HCT116 (cell line): Measurements from ENCODE around the gene SLC47A1.

Source experiments
- EGR1 ChIP-seq: IDR thresholded peaks from 2 replicates; pipeline ENCODE4 v1.6.1; 2012; ENCODE audit warnings: low read depth
- EZH2 ChIP-seq: fragments of 200-600 bp; sonication (generic); IDR thresholded peaks from 2 replicates; pipeline ENCODE4 v1.6.1; 2017; ENCODE audit warnings: antibody characterized with exemption, mixed run types
- EZH2phosphoT487 ChIP-seq: fragments of 200-600 bp; IDR thresholded peaks from 2 replicates; pipeline ENCODE4 v1.6.1; 2018; ENCODE audit warnings: antibody characterized with exemption, borderline replicate concordance
- POLR2A ChIP-seq: IDR thresholded peaks from 2 replicates; pipeline ENCODE4 v1.7.0; 2011; ENCODE audit warnings: borderline replicate concordance; ENCODE audit not compliant: insufficient read depth, insufficient read length; ENCODE audit errors: extremely low read depth
- POLR2AphosphoS5 ChIP-seq: IDR thresholded peaks from 2 replicates; pipeline ENCODE4 v1.6.1; 2011; ENCODE audit warnings: mild to moderate bottlenecking, low read depth, low read length, moderate library complexity
- SIN3A ChIP-seq: IDR thresholded peaks from 2 replicates; pipeline ENCODE4 v1.6.1; 2012; ENCODE audit warnings: low read depth
- SP1 ChIP-seq: IDR thresholded peaks from 2 replicates; pipeline ENCODE4 v1.6.1; 2012; ENCODE audit warnings: low read depth
- TCF7L2 ChIP-seq: IDR thresholded peaks from 2 replicates; pipeline ENCODE4 v1.7.0; 2011; ENCODE audit warnings: borderline replicate concordance, inconsistent platforms; ENCODE audit not compliant: insufficient read depth, insufficient read length; ENCODE audit errors: extremely low read depth
- YY1 ChIP-seq: IDR thresholded peaks from 2 replicates; pipeline ENCODE4 v1.6.1; 2011; ENCODE audit warnings: low read length, low read depth, moderate library complexity, mild to moderate bottlenecking; ENCODE audit not compliant: insufficient replicate concordance; ENCODE audit errors: extremely low read depth
- ZNF274 ChIP-seq: fragments of 200-500 bp; sonication (Bioruptor generic); IDR thresholded peaks from 2 replicates; pipeline ENCODE4 v1.6.1; 2014; ENCODE audit warnings: mild to moderate bottlenecking, low read depth, low read length, inconsistent platforms
- TF ChIP-seq, protein P1 (sequence below), 3 experiments: fragments of 200-600 bp in 1 of 3; sonication (generic) in 1 of 3; IDR thresholded peaks in 2 of 3; conservative IDR thresholded peaks in 1 of 3; 2 replicates each; pipeline ENCODE4 v1.5.1; 2012 to 2017; ENCODE audit warnings: low read depth in 2 of 3, low read length in 2 of 3, antibody characterized with exemption in 1 of 3, borderline replicate concordance in 1 of 3, control low read depth in 1 of 3, mild to moderate bottlenecking in 1 of 3, mixed read lengths in 1 of 3, mixed run types in 1 of 3, moderate library complexity in 1 of 3; ENCODE audit not compliant: insufficient read depth in 1 of 3
- TF ChIP-seq, protein P2 (sequence below): IDR thresholded peaks from 2 replicates; pipeline ENCODE4 v1.6.1; 2012
- TF ChIP-seq, protein P3 (sequence below): IDR thresholded peaks from 2 replicates; pipeline ENCODE4 v1.6.1; 2012; ENCODE audit warnings: low read depth

DNA sequence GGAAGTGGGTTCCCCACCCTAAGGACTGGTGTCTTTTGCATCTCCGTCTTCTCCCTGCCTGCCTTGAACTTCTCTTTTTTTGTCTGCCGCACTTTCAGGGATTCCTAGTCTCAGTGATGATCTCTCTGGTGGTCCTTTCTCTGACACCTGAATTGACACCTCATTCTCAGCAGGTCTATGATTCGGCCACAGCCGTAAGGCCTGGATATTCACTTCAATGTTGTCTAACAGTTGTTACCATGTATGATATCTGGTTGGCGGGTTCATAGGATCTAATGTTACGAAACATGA is 25.1 kb upstream of the SLC47A1 start:
- TF ChIP-seq POLR2A (no peak), EZH2 (no peak), EGR1 (no peak), TCF7L2 (no peak), EZH2phosphoT487 (no peak), POLR2AphosphoS5 (no peak), YY1 (no peak), ZNF274 (no peak), SIN3A (no peak), SP1 (no peak)
- TF ChIP-seq, protein P1, sequence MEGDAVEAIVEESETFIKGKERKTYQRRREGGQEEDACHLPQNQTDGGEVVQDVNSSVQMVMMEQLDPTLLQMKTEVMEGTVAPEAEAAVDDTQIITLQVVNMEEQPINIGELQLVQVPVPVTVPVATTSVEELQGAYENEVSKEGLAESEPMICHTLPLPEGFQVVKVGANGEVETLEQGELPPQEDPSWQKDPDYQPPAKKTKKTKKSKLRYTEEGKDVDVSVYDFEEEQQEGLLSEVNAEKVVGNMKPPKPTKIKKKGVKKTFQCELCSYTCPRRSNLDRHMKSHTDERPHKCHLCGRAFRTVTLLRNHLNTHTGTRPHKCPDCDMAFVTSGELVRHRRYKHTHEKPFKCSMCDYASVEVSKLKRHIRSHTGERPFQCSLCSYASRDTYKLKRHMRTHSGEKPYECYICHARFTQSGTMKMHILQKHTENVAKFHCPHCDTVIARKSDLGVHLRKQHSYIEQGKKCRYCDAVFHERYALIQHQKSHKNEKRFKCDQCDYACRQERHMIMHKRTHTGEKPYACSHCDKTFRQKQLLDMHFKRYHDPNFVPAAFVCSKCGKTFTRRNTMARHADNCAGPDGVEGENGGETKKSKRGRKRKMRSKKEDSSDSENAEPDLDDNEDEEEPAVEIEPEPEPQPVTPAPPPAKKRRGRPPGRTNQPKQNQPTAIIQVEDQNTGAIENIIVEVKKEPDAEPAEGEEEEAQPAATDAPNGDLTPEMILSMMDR (IDR thresholded peaks at IDR 0.05 in 2 of 3, conservative IDR thresholded peaks at IDR 0.05 in 1 of 3; ENCODE audit: borderline replicate concordance in 1 of 3, insufficient read depth in 1 of 3, low read depth in 2 of 3, low read length in 2 of 3), result no peak
- TF ChIP-seq, protein P2, sequence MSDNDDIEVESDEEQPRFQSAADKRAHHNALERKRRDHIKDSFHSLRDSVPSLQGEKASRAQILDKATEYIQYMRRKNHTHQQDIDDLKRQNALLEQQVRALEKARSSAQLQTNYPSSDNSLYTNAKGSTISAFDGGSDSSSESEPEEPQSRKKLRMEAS, result no peak
- TF ChIP-seq, protein P3, sequence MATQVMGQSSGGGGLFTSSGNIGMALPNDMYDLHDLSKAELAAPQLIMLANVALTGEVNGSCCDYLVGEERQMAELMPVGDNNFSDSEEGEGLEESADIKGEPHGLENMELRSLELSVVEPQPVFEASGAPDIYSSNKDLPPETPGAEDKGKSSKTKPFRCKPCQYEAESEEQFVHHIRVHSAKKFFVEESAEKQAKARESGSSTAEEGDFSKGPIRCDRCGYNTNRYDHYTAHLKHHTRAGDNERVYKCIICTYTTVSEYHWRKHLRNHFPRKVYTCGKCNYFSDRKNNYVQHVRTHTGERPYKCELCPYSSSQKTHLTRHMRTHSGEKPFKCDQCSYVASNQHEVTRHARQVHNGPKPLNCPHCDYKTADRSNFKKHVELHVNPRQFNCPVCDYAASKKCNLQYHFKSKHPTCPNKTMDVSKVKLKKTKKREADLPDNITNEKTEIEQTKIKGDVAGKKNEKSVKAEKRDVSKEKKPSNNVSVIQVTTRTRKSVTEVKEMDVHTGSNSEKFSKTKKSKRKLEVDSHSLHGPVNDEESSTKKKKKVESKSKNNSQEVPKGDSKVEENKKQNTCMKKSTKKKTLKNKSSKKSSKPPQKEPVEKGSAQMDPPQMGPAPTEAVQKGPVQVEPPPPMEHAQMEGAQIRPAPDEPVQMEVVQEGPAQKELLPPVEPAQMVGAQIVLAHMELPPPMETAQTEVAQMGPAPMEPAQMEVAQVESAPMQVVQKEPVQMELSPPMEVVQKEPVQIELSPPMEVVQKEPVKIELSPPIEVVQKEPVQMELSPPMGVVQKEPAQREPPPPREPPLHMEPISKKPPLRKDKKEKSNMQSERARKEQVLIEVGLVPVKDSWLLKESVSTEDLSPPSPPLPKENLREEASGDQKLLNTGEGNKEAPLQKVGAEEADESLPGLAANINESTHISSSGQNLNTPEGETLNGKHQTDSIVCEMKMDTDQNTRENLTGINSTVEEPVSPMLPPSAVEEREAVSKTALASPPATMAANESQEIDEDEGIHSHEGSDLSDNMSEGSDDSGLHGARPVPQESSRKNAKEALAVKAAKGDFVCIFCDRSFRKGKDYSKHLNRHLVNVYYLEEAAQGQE, result no peak
